ENCODE measurements around the gene HOXD12.

HOXD12 gene

DNA sequence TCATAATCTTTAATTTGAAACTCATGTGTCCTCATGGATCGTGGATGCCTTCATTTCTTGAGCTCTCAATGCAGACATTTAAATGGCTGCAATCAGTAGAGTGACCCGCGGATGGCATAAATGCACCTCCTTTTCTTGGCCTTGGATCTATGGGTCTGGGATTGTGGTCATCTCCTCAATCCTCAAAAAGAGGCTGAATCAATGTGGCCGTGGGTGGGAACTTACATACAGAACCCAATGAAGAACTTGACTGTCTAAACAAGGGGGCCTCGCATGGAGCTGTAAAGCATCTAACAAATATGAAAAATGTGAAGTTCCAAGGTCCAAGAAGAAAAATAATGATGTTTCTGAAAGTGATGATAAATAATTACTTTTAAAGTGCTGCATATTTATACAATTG lies 4.2 kb upstream of the HOXD12 start:
- H3K27me3 ChIP-seq (ENCODE audit: control insufficient read depth in 1 of 2, insufficient read depth in 2 of 2, low read length in 2 of 2): peaks cover 80 to 97% of the 10 kb centered on the region in 2 donors
- no peak overlapping the region for H3K4me3 ChIP-seq (ENCODE audit: low read length in 2 of 2)
- peaks cover 39% of the 10 kb centered on the region for H3K4me1 ChIP-seq (ENCODE audit: control insufficient read depth, insufficient read depth, low read length)
- no peaks in the 10 kb centered on the region for H3K36me3 ChIP-seq (ENCODE audit: control insufficient read depth in 2 of 2, insufficient read depth in 2 of 2, low read length in 2 of 2)
- no peak overlapping the region for H3K27ac ChIP-seq (ENCODE audit: low read length)
- H3K9me3 ChIP-seq (ENCODE audit: control insufficient read depth in 2 of 2, low read length in 2 of 2): no peaks in the 10 kb centered on the region
- no peak overlapping the region for H3K9ac ChIP-seq (ENCODE audit: low read length in 2 of 2)

DNA sequence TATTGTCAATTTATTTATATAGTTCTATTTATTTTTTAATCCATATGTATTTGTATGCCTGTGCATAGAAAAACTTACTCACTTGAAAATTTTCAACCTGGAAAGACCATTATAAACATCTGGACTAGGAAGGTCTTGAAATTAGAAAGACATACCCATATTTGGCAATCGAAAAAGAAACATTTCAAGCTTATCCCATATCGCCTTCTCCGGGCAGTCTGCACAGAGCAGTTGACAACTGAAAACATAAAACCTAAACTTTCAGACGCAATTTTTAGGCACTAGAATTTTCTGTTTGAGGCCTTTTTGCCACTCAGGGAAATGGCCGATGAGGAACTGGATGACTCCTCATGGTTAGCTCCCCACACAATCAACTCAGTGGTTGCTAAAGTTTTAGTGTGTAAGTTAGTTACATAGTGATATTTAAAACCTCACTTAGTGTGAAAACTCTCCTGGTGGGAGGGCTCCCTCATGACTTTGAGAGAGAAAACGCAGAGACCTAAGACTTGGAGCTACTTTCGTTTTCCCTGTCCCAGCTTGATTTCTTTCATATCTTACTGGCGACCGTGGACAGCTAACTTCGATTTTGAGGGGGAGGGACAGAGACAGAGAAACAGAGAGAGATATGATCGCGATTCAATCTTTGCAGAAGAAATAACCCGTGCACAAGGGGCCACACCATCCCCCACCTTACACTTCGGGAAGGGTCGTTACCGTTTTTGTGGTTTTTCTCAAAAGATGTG lies 3.2 kb upstream of the HOXD12 start:
- Histone ChIP-seq H3K27me3 (ENCODE audit: control insufficient read depth in 1 of 2, insufficient read depth in 2 of 2, low read length in 2 of 2) (peaks cover 84 to 97% of the 10 kb centered on the region in 2 donors), H3K9ac (ENCODE audit: low read length in 2 of 2) (no peak overlapping the region), H3K36me3 (ENCODE audit: control insufficient read depth in 2 of 2, insufficient read depth in 2 of 2, low read length in 2 of 2) (no peaks in the 10 kb centered on the region), H3K9me3 (ENCODE audit: control insufficient read depth in 2 of 2, low read length in 2 of 2) (no peaks in the 10 kb centered on the region), H3K4me3 (ENCODE audit: low read length in 2 of 2) (peak overlapping the region; percentile 57 to 71), H3K4me1 (ENCODE audit: control insufficient read depth, insufficient read depth, low read length) (peaks cover 40% of the 10 kb centered on the region), H3K27ac (ENCODE audit: low read length) (no peak overlapping the region)

DNA sequence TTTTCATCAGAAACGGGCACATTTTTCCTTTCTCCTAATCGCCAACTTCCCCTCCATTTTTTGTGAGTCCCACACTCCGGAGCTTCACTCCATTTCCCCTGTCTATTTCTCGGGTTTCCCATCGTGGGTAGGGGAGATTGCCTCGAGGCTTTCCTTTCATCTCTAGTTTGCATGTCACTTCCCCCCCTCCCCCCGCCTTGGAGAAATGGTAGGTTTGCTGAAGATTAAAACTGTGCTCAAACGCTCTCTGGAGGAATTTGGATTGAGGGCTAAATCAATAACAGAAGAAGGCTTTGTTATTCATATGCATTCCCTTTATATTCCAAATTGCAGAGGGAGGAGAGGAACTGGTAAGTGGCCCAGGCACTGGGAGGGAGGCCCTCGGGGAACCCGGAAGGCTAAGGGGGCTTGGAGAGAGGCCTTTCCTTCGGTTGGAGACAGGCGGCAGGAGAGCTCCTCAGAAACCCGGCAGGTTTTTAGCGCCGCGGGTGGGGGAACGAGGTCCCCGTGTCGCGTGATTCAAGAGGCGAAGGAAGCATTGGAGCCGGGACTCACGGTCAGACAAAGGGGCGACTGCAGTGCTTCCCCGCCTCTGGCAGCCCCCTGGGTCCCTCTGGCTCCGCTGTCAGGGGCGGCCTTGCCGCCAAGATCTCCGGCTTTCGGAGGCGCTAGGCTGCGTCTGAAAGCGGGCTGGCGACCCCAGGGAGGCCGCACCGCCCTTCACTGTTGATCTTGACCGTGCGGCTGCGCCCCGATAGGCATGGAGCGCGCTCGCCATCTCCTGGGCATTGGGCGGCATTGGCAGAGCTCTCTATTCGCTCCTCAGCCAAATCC lies 2.4 kb upstream of the HOXD12 start:
- H3K4me3 ChIP-seq (ENCODE audit: low read length in 2 of 2): peak overlapping the region; percentile 57 to 71
- H3K9me3 ChIP-seq (ENCODE audit: control insufficient read depth in 2 of 2, low read length in 2 of 2): no peaks in the 10 kb centered on the region
- no peak overlapping the region for H3K9ac ChIP-seq (ENCODE audit: low read length in 2 of 2)
- peaks cover 38% of the 10 kb centered on the region for H3K4me1 ChIP-seq (ENCODE audit: control insufficient read depth, insufficient read depth, low read length)
- no peak overlapping the region for H3K27ac ChIP-seq (ENCODE audit: low read length)
- H3K36me3 ChIP-seq (ENCODE audit: control insufficient read depth in 2 of 2, insufficient read depth in 2 of 2, low read length in 2 of 2): no peaks in the 10 kb centered on the region
- peaks cover 84 to 97% of the 10 kb centered on the region in 2 donors for H3K27me3 ChIP-seq (ENCODE audit: control insufficient read depth in 1 of 2, insufficient read depth in 2 of 2, low read length in 2 of 2)

DNA sequence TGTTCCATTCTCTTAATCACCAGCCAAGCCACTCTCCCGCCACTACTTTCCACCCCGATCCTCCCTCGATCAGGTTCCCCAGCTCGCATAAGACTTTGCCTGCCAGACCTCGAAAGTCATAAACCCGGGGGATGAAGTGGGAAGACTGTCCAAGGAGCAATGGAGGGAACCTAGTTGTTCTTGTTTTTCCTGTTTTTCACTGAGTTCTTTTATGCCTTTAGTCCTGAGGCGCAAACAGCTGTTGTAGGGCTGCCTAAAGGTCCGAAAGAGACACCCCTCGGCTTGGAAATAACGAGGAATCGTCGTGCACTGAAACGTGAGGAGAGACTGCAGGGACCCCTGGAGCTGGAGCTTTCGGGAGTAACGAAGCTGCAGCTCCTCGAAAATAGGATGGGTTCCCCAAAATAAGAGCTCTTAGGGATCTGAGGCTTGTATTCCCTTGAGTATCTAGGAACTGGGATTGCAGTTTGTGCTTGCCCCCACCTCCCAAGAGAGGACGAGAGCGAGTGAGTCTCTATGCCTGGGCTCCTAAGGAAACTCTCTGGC lies 1.7 kb upstream of the HOXD12 start:
- Histone ChIP-seq H3K36me3 (ENCODE audit: control insufficient read depth in 2 of 2, insufficient read depth in 2 of 2, low read length in 2 of 2) (no peaks in the 10 kb centered on the region), H3K9ac (ENCODE audit: low read length in 2 of 2) (no peak overlapping the region), H3K4me1 (ENCODE audit: control insufficient read depth, insufficient read depth, low read length) (peaks cover 35% of the 10 kb centered on the region), H3K9me3 (ENCODE audit: control insufficient read depth in 2 of 2, low read length in 2 of 2) (no peaks in the 10 kb centered on the region), H3K4me3 (ENCODE audit: low read length in 2 of 2) (peak overlapping the region in 1 of 2 donors; percentile 71), H3K27me3 (ENCODE audit: control insufficient read depth in 1 of 2, insufficient read depth in 2 of 2, low read length in 2 of 2) (peaks cover 89 to 98% of the 10 kb centered on the region in 2 donors), H3K27ac (ENCODE audit: low read length) (no peak overlapping the region)

DNA sequence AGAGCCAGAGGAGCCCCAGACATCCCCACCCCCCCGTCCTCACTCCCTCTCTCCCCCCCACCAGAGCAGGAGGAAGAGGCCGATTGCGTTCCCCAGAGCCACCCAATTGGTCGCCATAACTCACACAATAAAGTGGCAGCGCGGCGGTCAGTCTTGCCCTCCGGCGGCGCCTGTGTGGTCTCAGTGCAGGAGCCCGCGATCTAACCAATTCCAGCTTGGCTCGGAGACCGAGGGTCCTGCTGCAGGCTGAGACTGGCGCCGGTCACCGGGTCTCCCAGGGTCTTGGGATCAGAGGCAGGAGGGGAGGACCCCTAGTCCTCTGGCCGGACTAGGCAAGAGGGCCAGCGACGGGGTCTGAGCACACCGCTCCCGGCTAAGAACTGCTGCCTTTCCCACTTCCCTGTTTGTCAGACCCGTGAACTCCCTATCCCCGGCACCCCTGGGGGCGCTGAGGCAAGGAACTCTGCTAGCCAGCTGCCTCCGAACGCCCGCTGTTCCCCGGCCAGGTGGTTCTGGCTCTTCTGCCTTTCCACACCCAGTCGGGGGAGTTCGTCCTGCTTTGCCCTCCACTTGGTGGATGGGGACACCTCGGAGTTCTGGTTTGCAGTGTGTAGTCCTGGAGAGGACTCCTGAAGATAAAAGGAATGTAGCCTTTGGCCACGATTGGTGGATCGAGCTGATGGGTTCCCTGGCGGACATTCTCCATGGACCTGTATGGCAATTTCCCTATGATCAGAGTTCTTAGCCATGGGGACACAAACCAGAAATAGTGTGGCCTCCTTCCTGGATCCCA lies 1.0 kb upstream of the HOXD12 start:
- Histone ChIP-seq H3K9ac (ENCODE audit: low read length in 2 of 2) (no peak overlapping the region), H3K36me3 (ENCODE audit: control insufficient read depth in 2 of 2, insufficient read depth in 2 of 2, low read length in 2 of 2) (no peaks in the 10 kb centered on the region), H3K4me3 (ENCODE audit: low read length in 2 of 2) (no peak overlapping the region), H3K9me3 (ENCODE audit: control insufficient read depth in 2 of 2, low read length in 2 of 2) (no peaks in the 10 kb centered on the region), H3K27ac (ENCODE audit: low read length) (no peak overlapping the region), H3K27me3 (ENCODE audit: control insufficient read depth in 1 of 2, insufficient read depth in 2 of 2, low read length in 2 of 2) (peaks cover 89 to 97% of the 10 kb centered on the region in 2 donors), H3K4me1 (ENCODE audit: control insufficient read depth, insufficient read depth, low read length) (peaks cover 28% of the 10 kb centered on the region)

DNA sequence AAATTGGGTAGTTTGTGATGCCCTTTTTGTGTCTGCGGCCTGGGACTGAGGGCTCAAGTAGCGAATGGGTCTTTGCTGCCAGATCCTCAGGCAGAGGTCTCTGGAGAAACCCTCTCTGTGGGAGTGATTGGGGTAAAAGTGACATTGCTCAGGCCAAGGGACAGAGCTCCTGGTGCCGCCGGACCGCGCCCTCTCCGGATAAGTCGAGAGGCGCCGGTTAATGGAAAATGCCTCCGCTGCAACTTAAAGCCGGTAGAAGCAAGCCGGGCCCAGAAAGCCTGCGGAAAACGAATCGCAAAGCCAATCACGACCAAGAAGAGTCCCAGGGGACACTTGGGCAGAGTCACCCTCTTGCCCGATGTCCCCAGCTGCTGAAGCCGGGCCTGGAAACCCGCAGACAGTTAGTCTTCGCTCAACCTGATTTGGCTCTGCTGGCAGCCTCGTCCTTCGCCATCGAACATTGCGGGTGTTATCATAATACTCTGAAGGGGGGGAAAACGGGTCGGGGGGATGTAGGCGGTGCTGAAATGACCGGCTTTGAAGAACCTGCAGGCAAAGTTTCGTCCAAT lies 352 bp upstream of the HOXD12 start:
- Histone ChIP-seq H3K9me3 (ENCODE audit: control insufficient read depth in 2 of 2, low read length in 2 of 2) (no peaks in the 10 kb centered on the region), H3K27ac (ENCODE audit: low read length) (no peak overlapping the region), H3K27me3 (ENCODE audit: control insufficient read depth in 1 of 2, insufficient read depth in 2 of 2, low read length in 2 of 2) (peaks cover 91 to 97% of the 10 kb centered on the region in 2 donors), H3K9ac (ENCODE audit: low read length in 2 of 2) (no peak overlapping the region), H3K4me3 (ENCODE audit: low read length in 2 of 2) (no peak overlapping the region), H3K4me1 (ENCODE audit: control insufficient read depth, insufficient read depth, low read length) (peaks cover 30% of the 10 kb centered on the region), H3K36me3 (ENCODE audit: control insufficient read depth in 2 of 2, insufficient read depth in 2 of 2, low read length in 2 of 2) (no peaks in the 10 kb centered on the region)

DNA sequence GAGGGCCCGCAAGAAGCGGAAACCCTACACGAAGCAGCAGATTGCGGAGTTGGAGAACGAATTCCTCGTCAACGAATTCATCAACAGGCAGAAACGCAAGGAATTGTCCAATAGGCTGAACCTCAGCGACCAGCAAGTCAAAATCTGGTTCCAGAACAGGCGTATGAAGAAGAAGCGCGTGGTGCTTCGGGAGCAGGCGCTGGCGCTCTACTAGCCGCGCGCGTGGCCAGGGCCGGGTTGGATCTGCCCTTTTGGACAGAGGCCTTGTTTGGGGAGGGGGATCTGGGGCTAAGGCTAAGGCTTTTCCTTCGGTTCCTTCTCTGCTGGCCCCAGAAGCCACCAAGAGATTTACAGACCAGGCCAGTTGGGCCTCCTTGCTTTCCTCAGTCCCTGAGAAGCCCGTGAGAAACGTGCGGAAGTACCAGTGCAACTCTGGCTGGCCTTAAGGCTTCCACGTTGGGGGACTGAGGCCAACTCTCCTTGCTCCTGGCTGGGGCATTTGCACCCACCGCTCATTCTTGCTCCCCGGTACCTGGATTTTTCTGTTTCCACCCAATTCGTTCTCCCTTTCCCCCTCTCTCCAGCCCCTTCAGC lies 1.0 kb downstream of the HOXD12 start:
- peaks cover 91 to 97% of the 10 kb centered on the region in 2 donors for H3K27me3 ChIP-seq (ENCODE audit: control insufficient read depth in 1 of 2, insufficient read depth in 2 of 2, low read length in 2 of 2)
- peaks cover 38% of the 10 kb centered on the region for H3K4me1 ChIP-seq (ENCODE audit: control insufficient read depth, insufficient read depth, low read length)
- no peaks in the 10 kb centered on the region for H3K36me3 ChIP-seq (ENCODE audit: control insufficient read depth in 2 of 2, insufficient read depth in 2 of 2, low read length in 2 of 2)
- no peak overlapping the region for H3K4me3 ChIP-seq (ENCODE audit: low read length in 2 of 2)
- H3K27ac ChIP-seq (ENCODE audit: low read length): no peak overlapping the region
- H3K9ac ChIP-seq (ENCODE audit: low read length in 2 of 2): no peak overlapping the region
- no peaks in the 10 kb centered on the region for H3K9me3 ChIP-seq (ENCODE audit: control insufficient read depth in 2 of 2, low read length in 2 of 2)

DNA sequence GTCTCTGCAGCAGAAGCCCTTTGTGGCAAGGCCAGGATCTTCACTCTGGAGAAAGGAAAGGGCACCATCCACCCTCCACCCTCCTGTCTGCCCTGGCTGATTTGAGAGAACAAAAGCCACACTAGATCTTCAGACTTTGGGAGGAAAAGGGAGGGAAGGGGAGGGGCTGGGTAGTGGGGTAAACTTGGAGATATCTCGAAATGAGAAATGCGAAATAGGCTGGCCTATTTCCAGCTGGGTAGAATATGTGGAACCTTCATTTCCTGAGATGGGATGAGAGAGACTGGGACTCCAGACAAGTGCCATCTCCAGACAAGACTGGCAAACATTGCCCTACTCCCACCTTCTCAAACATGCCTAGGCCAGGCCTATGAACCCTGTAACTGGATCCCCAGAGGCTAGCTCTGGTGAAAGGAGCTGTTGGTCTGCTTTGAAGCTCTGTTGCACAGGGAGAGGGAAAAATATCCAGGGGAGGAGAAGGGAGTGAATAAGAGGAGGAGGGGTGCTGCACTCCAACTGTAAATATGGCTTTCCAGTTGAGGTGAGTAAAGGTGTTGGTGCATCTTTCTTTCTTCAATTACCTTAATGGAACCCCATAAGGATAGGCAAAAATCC lies 1.7 kb downstream of the HOXD12 start:
- Histone ChIP-seq H3K27ac (ENCODE audit: low read length) (no peak overlapping the region), H3K4me1 (ENCODE audit: control insufficient read depth, insufficient read depth, low read length) (peaks cover 38% of the 10 kb centered on the region), H3K9ac (ENCODE audit: low read length in 2 of 2) (no peak overlapping the region), H3K36me3 (ENCODE audit: control insufficient read depth in 2 of 2, insufficient read depth in 2 of 2, low read length in 2 of 2) (no peaks in the 10 kb centered on the region), H3K27me3 (ENCODE audit: control insufficient read depth in 1 of 2, insufficient read depth in 2 of 2, low read length in 2 of 2) (peaks cover 91 to 98% of the 10 kb centered on the region in 2 donors), H3K9me3 (ENCODE audit: control insufficient read depth in 2 of 2, low read length in 2 of 2) (no peaks in the 10 kb centered on the region), H3K4me3 (ENCODE audit: low read length in 2 of 2) (no peak overlapping the region)

DNA sequence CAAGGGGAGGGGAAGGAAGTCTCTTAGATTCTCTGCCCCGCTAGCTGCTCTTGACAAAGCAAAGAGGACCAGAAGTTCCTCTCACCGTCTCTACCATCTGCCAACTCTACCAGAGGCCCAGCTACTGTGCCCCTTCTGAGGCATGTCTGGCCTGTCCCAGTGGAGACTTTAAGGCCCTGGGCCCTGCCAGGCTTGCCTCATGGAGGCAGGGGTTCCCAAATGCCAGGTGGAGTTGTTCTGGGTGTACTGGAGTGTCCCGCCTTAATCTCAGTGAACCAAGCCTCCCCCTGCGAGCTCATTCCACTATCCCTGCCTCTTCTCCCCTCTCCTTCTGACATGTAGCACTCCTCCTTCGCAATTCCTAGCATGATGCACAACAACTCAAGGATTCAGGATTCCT lies 2.2 kb downstream of the HOXD12 start:
- Histone ChIP-seq H3K27ac (ENCODE audit: low read length) (no peak overlapping the region), H3K36me3 (ENCODE audit: control insufficient read depth in 2 of 2, insufficient read depth in 2 of 2, low read length in 2 of 2) (no peaks in the 10 kb centered on the region), H3K4me1 (ENCODE audit: control insufficient read depth, insufficient read depth, low read length) (peaks cover 38% of the 10 kb centered on the region)

More for the DNA sequence above, 2.2 kb downstream of the HOXD12 start:
- Histone ChIP-seq H3K9ac (ENCODE audit: low read length in 2 of 2) (no peak overlapping the region), H3K27me3 (ENCODE audit: control insufficient read depth in 1 of 2, insufficient read depth in 2 of 2, low read length in 2 of 2) (peaks cover 89 to 98% of the 10 kb centered on the region in 2 donors), H3K9me3 (ENCODE audit: control insufficient read depth in 2 of 2, low read length in 2 of 2) (no peaks in the 10 kb centered on the region), H3K4me3 (ENCODE audit: low read length in 2 of 2) (no peak overlapping the region)
